DOHH2 (cell line): ENCODE results near the gene RND3.

Source experiments
- H3F3A ChIP-seq: fragments of 200-600 bp; sonication (generic), shearing (Covaris generic); 2 replicates; pipeline ENCODE4 v1.6.0; 2016; ENCODE audit warnings: antibody characterized with exemption, mild to moderate bottlenecking; ENCODE audit not compliant: control insufficient read depth, insufficient read depth
- H3K27ac ChIP-seq: fragments of 200-600 bp; sonication (generic); 2 replicates; pipeline ENCODE4 v1.5.1; 2014; ENCODE audit warnings: low read depth, mild to moderate bottlenecking, low read length, moderate library complexity
- H3K27me3 ChIP-seq: fragments of 200-600 bp; sonication (generic); 2 replicates; pipeline ENCODE4 v1.6.1; 2014; ENCODE audit warnings: mild to moderate bottlenecking, low read length, mixed read lengths; ENCODE audit not compliant: control insufficient read depth
- H3K36me3 ChIP-seq: fragments of 200-600 bp; sonication (generic); 2 replicates; pipeline ENCODE4 v1.6.1; 2014; ENCODE audit warnings: mild to moderate bottlenecking, low read length, moderate library complexity, mixed read lengths; ENCODE audit not compliant: control insufficient read depth
- H3K4me1 ChIP-seq: fragments of 200-600 bp; sonication (generic); 2 replicates; pipeline ENCODE4 v1.6.1; 2014; ENCODE audit warnings: mild to moderate bottlenecking, low read length, mixed read lengths; ENCODE audit not compliant: control insufficient read depth
- H3K4me2 ChIP-seq: fragments of 200-600 bp; sonication (generic); 2 replicates; pipeline ENCODE4 v1.6.0; 2014; ENCODE audit warnings: mild to moderate bottlenecking, low read length, moderate library complexity
- H3K4me3 ChIP-seq: fragments of 200-600 bp; sonication (generic); 2 replicates; pipeline ENCODE4 v1.5.1; 2014; ENCODE audit warnings: mild to moderate bottlenecking, low read length, mixed read lengths
- H3K79me2 ChIP-seq: fragments of 200-600 bp; sonication (generic); 2 replicates; pipeline ENCODE4 v1.6.1; 2014; ENCODE audit warnings: mild to moderate bottlenecking, low read length, mixed read lengths; ENCODE audit not compliant: control insufficient read depth
- H3K9me2 ChIP-seq: fragments of 200-600 bp; sonication (generic); replicated peaks from 2 replicates; pipeline ENCODE4 v1.6.1; 2014; ENCODE audit warnings: mild to moderate bottlenecking, low read length, mixed read lengths; ENCODE audit not compliant: control insufficient read depth
- H3K9me3 ChIP-seq: fragments of 200-600 bp; sonication (generic); 2 replicates; pipeline ENCODE4 v1.6.1; 2014; ENCODE audit warnings: antibody characterized with exemption, low read length, mixed read lengths; ENCODE audit not compliant: control insufficient read depth, insufficient read depth
- H4K20me1 ChIP-seq: fragments of 200-600 bp; sonication (generic); 2 replicates; pipeline ENCODE4 v1.6.0; 2014; ENCODE audit warnings: low read depth, mild to moderate bottlenecking, antibody characterized with exemption, low read length, moderate library complexity; ENCODE audit not compliant: control insufficient read depth, insufficient read depth
- CTCF ChIP-seq: fragments of 200-600 bp; sonication (generic); IDR thresholded peaks from one replicate; pipeline ENCODE4 v1.5.1; 2014; ENCODE audit warnings: antibody characterized with exemption, mild to moderate bottlenecking, low read depth, low read length; ENCODE audit not compliant: poor library complexity, severe bottlenecking
- EZH2phosphoT487 ChIP-seq: fragments of 200-600 bp; sonication (generic); IDR thresholded peaks from 2 replicates; pipeline ENCODE4 v1.6.1; 2017; ENCODE audit warnings: borderline replicate concordance, mild to moderate bottlenecking, antibody characterized with exemption, low read length, moderate library complexity, mixed read lengths

RND3 gene

GRCh38 chr2:150479075-150479915 is 8.2 kb downstream of the RND3 start:
- Histone ChIP-seq H3K4me3 (no peak overlapping the region), H3K79me2 (no peaks in the 10 kb centered on the region), H3K4me2 (no peak overlapping the region), H3K9me2 (no peaks in the 10 kb centered on the region), H4K20me1 (no peaks in the 10 kb centered on the region), H3K36me3 (no peaks in the 10 kb centered on the region), H3K27me3 (no peaks in the 10 kb centered on the region), H3K9me3 (no peaks in the 10 kb centered on the region), H3F3A (no peaks in the 10 kb centered on the region), H3K27ac (no peak overlapping the region), H3K4me1 (no peaks in the 10 kb centered on the region)
- TF ChIP-seq EZH2phosphoT487 (no peak), CTCF (no peak)

GRCh38 chr2:150478200-150478974 is 9.1 kb downstream of the RND3 start:
- H3K9me3 ChIP-seq: no peaks in the 10 kb centered on the region
- no peaks in the 10 kb centered on the region for H3K9me2 ChIP-seq
- H3K4me1 ChIP-seq: no peaks in the 10 kb centered on the region
- H3K4me2 ChIP-seq: no peak overlapping the region
- no peak overlapping the region for H3K27ac ChIP-seq
- no peaks in the 10 kb centered on the region for H4K20me1 ChIP-seq
- H3K4me3 ChIP-seq: no peak overlapping the region
- H3K36me3 ChIP-seq: no peaks in the 10 kb centered on the region
- no peaks in the 10 kb centered on the region for H3K27me3 ChIP-seq
- TF ChIP-seq EZH2phosphoT487 (no peak), CTCF (no peak)
- H3K79me2 ChIP-seq: no peaks in the 10 kb centered on the region
- no peaks in the 10 kb centered on the region for H3F3A ChIP-seq

- Histone ChIP-seq H4K20me1 (no peaks in the 10 kb centered on the region), H3K4me1 (no peaks in the 10 kb centered on the region), H3K9me3 (no peaks in the 10 kb centered on the region), H3F3A (no peaks in the 10 kb centered on the region), H3K36me3 (no peaks in the 10 kb centered on the region), H3K9me2 (no peaks in the 10 kb centered on the region), H3K4me3 (no peak overlapping the region), H3K27ac (no peak overlapping the region), H3K79me2 (no peaks in the 10 kb centered on the region), H3K27me3 (no peaks in the 10 kb centered on the region), H3K4me2 (no peak overlapping the region)
- TF ChIP-seq CTCF: no peak
- TF ChIP-seq EZH2phosphoT487: no peak
Observed at GRCh38 chr2:150477347-150477746, 10.1 kb downstream of the RND3 start.
